Left cardiac atrium (tissue), 4 donors: ENCODE data around the gene SRPK3. TPM values are rescaled to one million over a fixed set of nuclear protein-coding genes. Genes with fewer than 3 reads are reported as not detected.
"Not testable (repeated sequence)": the region's sequence is repeated elsewhere in the genome, so short reads cannot be mapped to it uniquely, and the experiment has no call there.

ENCODE experiments used
- ATAC-seq, 2 donors: fragments of 200-7000 bp; cut with Tn5 transposase; one replicate each; pipeline ENCODE4 v1.9.1; 2020; ENCODE audit warnings: mild to moderate bottlenecking in 2 of 2, moderate library complexity in 2 of 2
- DNase-seq: peaks from one replicate; pipeline ENCODE4 v3.0.0-alpha.2; 2020
- intact Hi-C, 2 donors: fragments of 100-400 bp; cut with DNase I; formaldehyde crosslinking; loops; one replicate each; pipeline versions ENCODE4 v1.14.1 to v1.15.1; 2022 to 2023
- long read RNA-seq: library from polyadenylated mRNA; unstranded; transcript quantifications from one replicate; pipeline ENCODE4 v2.0.0, GENCODE V29; 2021
- total RNA-seq, 2 donors: library from RNA; stranded (reverse); fragmentation: NEBNext Ultra II Directional; extraction: Animal tissue kit (Norgen Biotek cat#: 25700); gene quantifications; one replicate each; pipeline ENCODE4 v1.2.1, GENCODE V29; 2021
- donor health status: DM: no; HTN: yes; CAD: no.
- donor health status: DM: no; HTN: yes; CAD: no; lungs with severe emphysema.
- donor health status: DM: yes; HTN: yes; CAD: no.
- donor health status: Dilated cardiomyopathy.

SRPK3 gene, protein sequence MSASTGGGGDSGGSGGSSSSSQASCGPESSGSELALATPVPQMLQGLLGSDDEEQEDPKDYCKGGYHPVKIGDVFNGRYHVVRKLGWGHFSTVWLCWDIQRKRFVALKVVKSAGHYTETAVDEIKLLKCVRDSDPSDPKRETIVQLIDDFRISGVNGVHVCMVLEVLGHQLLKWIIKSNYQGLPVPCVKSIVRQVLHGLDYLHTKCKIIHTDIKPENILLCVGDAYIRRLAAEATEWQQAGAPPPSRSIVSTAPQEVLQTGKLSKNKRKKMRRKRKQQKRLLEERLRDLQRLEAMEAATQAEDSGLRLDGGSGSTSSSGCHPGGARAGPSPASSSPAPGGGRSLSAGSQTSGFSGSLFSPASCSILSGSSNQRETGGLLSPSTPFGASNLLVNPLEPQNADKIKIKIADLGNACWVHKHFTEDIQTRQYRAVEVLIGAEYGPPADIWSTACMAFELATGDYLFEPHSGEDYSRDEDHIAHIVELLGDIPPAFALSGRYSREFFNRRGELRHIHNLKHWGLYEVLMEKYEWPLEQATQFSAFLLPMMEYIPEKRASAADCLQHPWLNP
- total RNA-seq, result 10 to 100 TPM; 24.1 to 25.8 TPM
- long read RNA-seq, transcript SRPK3-203 (15 exons, 1,753 nt), result minor isoform, 7 of 25 reads
- long read RNA-seq, transcript SRPK3-202 (15 exons, 1,958 nt), result major isoform, 8 of 25 reads
- long read RNA-seq, partial matches to known transcripts, result 4 of 25 reads
- long read RNA-seq, other reads (novel, unspliced or antisense), result 6 of 25 reads

- DNase-seq (no peak), ATAC-seq (peak; percentile 65 to 68)
- intact Hi-C loops, result no loop called here
Observed at GRCh38 chrX:153780678-153781427, at the start of gene SRPK3. SRPK3 (plus strand) TSS chrX:153781041; CDS start chrX:153781087, 46 bp downstream.

GRCh38 chrX:153731117-153731844 is 49.6 kb upstream of the SRPK3 start:
- intact Hi-C loops, result no loop called here
- ATAC-seq (no peak), DNase-seq (no peak)

- ATAC-seq, result no peak
- DNase-seq, result no peak
- intact Hi-C loops, result no loop called here
Observed at GRCh38 chrX:153731845-153732215, 49.0 kb upstream of the SRPK3 start.

DNA sequence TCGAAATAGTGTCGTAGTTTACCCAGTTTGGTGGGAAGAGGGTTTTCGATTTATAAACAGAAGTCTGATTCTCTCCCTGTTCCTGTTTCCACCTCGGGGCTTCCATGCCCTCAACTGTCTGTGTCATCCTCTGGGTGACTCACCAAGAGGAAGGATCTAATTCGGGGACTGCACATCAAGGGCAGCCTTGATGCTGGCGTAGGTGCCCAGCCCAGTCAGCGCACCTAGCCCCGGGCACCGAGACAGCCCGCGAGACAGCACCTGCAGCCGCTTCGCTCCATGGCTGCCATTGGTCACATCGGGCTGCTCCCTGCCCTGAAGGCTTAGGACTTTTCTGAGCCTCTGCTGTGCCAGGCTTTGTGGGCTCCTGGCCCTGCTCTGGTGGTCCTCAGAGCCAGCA is 48.4 kb upstream of the SRPK3 start:
- ATAC-seq (peak in 1 of 2 donors; percentile 27), DNase-seq (no peak)
- intact Hi-C loops, result no loop called here

GRCh38 chrX:153733651-153734240 is 47.1 kb upstream of the SRPK3 start:
- no peak for DNase-seq
- intact Hi-C loops, result no loop called here

DNA sequence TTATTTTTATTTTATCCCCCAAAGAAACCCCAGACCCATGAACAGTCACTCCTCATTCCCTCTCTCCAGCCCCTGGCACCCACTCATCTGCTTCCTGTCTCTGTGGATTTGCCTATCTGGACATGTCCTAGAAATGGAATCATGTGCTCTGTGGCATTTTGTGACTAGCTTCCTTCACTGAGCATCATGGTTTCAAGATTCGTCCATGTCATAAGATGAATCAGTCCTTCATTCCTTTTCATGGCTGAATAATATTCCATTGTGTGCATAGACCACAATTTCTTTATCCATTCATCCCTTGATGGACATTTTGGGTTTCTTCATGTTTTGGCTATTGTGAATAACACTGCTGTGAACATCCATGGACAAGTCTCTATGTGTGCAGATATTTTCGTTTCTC is 46.0 kb upstream of the SRPK3 start:
- DNase-seq, result no peak
- intact Hi-C loops, result no loop called here
- ATAC-seq, result no peak

More at GRCh38 chrX:153733651-153734240, 47.1 kb upstream of the SRPK3 start:
- no peak for ATAC-seq

- DNase-seq, result no peak
- intact Hi-C loops, result no loop called here
- ATAC-seq, result no peak
Observed at GRCh38 chrX:153735274-153735673, 45.6 kb upstream of the SRPK3 start.

DNA sequence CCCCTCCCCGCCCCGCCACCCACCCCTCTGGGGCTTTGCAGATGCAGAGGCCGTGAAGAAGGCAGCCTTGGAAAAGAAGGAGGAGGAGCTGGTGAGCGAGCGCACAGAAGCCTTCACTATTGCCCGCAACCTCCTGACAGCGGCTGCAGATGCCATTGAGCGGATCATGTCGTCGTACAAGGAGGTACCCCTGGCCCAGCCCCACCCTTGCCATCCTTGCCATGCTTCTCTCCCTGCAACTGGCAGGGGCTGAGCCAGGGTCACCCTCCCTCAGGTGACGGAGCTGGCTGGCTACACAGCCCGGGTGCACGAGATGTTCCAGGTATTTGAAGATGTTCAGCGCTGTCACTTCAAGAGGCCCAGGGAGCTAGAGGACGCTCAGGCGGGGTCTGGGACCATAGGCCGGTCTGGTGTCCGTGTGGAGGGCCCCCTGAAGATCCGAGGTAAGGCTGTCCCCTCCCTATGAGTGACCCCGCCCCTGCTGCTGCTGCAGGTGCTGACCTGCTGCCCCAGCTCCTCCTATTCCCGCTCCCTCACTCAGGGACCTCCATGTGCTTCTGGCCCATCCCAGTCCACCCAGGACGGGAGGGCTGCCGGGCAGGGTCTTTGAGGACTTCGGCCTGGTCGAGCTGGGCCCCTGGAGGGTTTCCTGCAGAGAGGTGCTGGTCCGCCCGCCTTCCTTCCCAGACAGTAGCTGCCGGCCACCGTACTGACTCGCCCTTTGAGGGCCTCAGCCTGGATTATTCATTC is 44.6 kb upstream of the SRPK3 start:
- ATAC-seq (no peak), DNase-seq (no peak)
- intact Hi-C loops, result no loop called here

GRCh38 chrX:153736871-153737441 is 43.9 kb upstream of the SRPK3 start:
- DNase-seq (no peak), ATAC-seq (no peak)
- intact Hi-C loops, result no loop called here

- DNase-seq (no peak), ATAC-seq (no peak)
- intact Hi-C loops, result no loop called here
Observed at GRCh38 chrX:153738056-153738605, 42.7 kb upstream of the SRPK3 start.

DNA sequence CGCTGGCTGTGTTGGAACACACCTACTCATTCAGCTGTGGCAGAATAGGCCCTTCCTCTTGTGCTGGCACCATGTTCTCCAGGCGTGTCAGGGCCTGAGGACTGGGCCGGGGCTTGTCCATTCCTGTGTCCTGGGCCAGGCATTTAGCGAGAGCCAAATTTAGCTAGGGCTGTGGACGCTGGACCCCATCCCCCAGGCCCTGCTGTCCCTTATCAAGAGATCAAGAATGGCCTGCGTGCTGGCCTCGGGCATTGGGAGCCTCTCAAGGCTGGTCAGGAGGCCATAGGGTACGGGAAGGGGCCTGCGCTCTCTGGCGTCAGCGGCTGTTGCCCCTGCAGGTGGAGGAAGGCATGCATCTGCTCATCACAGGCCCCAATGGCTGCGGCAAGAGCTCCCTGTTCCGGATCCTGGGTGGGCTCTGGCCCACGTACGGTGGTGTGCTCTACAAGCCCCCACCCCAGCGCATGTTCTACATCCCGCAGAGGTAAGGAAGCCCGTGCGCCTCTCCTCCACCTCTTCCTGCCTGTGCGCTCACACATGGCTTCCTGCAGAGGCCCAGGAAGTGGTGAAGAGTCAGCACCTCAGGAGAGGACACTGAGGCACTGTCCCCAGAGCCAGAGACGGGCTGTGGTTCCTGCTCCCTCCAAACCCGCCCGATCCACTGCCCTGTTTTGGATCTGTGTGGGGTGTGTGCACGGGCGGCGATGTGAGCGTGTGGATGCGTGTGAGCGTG is 40.9 kb upstream of the SRPK3 start:
- DNase-seq (no peak), ATAC-seq (peak in 1 of 2 donors; percentile 18)
- intact Hi-C loops, result no loop called here

GRCh38 chrX:153740631-153741222 is 40.1 kb upstream of the SRPK3 start:
- intact Hi-C loops, result no loop called here
- ATAC-seq, result no peak
- DNase-seq, result no peak

- no peak for ATAC-seq
- intact Hi-C loops, result no loop called here
- DNase-seq, result no peak
Observed at GRCh38 chrX:153741446-153741845, 39.4 kb upstream of the SRPK3 start.

DNA sequence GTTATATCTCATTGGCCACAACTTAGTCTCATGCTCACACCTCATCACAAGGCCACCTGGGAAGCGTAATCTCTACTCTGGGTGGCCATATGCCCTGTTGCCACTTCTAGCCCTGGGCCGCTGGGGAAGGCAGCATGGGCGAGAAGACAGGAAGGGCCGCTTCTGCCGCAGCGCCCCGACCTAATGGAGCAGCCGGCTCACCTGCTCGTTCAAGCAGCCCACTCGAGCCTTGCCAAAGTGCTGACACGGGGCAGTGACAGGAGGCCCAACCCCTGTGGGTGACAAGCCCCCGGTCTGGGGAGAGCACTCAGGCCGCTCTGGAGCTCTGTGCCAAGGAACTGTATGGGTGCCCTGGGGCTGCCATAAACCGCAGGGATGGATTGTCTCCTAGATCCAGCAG is 38.7 kb upstream of the SRPK3 start:
- DNase-seq, intact Hi-C loops: not testable (repeated sequence)

DNA sequence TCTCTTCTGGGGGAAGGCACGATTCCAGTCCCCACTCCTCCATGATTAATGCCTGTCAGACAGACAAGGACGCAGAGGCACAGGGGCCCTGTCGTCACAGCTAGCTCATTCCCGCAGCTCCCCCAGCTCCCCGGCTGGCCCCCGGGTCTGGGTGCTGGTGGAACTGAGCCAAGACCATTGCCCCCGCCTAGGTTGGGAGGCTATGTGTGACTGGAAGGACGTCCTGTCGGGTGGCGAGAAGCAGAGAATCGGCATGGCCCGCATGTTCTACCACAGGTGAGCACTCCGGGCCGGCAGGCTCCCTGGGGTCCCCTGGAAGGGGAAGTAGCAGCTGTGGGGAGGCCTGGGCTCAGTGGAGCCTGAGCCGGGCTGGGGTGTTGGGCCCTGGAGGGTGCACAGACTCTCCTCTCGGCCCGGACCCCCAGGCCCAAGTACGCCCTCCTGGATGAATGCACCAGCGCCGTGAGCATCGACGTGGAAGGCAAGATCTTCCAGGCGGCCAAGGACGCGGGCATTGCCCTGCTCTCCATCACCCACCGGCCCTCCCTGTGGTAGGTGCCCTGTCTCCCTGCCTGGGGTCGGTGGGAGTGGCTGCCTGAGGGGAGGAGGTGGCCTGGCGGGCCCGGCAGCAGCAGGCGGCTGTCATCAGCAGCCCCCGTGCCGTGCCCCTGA is 37.9 kb upstream of the SRPK3 start:
- intact Hi-C loops, ATAC-seq, DNase-seq: not testable (repeated sequence)

More for the DNA sequence above, 38.7 kb upstream of the SRPK3 start:
- not testable (repeated sequence) for ATAC-seq
